Activated CD4-positive, alpha-beta T cell treated with anti-CD3 and anti-CD28 coated beads, Interleukin-2, amount 50 U/mL, for 48 hours (primary cell): ENCODE measurements around the gene UBASH3A.

ENCODE experiments used
- DNase-seq, 2 experiments: peaks; one replicate each; pipeline ENCODE4 v3.0.0-alpha.2; 2020

The UBASH3A gene

DNA sequence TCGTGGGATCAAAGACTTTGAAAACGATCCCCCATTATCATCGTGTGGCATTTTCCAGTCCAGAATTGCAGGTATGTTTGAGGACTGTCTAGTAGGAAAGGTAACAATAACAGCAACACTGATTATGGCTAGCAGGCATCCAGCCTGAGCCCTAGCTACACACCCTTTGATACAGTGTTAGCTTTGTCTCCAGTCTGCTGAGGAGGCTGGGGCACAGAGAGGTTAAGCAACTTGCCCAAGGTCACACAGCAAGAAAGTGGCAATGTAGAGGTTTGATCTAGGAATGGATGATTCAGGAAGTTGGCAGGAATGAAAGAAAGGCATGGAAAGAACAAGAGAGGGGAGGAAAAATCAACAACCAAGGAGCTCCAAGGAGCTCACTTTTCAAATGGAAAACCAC, 31.2 kb downstream of the UBASH3A start:
- no peak for DNase-seq

DNA sequence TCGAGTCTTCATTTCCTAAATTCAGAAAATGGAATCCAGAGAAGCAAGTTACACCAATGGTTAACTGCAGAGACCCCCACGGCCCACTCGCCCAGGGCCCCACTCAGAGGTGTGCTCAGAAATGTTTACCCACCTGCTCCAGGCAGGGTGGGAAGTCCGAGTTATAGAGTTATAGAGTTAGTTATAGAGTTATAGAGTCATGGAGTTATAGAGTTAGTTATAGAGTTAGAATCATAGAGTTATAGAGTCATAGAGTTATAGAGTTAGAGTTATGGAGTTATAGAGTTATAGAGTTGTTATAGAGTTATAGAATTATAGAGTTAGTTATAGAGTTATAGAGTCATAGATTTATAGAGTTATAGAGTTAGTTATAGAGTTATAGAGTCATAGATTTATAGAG, 31.7 kb downstream of the UBASH3A start:
- DNase-seq, result no peak

DNA sequence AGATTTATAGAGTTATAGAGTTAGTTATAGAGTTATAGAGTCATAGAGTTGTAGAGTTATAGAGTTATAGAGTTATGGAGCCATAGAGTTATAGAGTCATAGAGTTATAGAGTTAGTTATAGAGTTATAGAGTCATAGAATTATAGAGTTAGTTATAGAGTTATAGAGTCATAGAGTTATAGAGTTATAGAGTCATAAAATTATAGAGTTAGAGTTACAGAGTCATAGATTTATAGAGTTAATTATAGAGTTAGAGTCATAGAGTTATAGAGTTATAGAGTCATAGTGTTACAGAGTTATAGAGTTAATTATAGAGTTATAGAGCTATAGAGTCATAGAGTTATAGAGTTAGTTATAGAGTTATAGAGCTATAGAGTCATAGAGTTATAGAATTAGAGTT, 32.1 kb downstream of the UBASH3A start:
- DNase-seq, result no peak

DNA sequence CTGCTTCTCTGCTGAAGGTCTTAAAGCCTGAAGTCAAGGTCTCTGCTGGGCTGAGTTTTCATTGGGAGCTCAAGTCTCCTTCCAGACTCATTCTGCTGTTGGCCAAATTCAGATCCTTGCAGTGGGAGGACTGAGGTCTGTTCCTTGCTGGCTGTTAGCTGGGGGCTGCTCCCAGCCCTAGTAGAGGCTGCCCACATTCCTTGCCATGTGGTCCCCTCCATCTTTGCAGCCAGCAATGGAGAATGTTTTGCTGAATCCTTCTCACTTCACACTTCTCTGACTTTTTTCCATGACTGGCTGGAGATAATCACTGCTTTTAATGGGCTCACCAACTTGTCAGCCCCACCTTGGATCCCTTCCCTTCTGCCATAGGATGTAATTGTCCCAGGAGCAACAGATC, 33.2 kb downstream of the UBASH3A start:
- DNase-seq, result no peak

DNA sequence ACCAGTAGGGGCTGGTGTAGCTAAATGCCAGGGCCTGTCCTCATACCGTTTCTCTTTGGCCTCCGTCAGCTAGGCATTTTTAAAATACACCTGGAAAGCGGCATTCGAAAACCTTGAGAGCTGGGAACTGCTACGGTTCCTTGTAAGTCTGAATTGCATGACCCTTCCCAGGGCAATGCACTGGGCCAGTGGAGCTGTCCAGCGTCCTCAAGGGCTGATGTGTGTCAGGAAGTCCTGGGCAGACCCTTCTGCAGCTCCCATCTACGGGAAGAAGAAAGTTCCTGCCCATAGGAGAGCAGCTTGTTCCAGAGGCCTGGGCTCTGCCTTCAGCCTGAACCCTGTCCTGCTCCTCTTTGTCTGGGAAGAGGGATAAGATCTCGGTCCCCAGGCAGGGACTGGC, 34.1 kb downstream of the UBASH3A start:
- DNase-seq, result no peak

DNA sequence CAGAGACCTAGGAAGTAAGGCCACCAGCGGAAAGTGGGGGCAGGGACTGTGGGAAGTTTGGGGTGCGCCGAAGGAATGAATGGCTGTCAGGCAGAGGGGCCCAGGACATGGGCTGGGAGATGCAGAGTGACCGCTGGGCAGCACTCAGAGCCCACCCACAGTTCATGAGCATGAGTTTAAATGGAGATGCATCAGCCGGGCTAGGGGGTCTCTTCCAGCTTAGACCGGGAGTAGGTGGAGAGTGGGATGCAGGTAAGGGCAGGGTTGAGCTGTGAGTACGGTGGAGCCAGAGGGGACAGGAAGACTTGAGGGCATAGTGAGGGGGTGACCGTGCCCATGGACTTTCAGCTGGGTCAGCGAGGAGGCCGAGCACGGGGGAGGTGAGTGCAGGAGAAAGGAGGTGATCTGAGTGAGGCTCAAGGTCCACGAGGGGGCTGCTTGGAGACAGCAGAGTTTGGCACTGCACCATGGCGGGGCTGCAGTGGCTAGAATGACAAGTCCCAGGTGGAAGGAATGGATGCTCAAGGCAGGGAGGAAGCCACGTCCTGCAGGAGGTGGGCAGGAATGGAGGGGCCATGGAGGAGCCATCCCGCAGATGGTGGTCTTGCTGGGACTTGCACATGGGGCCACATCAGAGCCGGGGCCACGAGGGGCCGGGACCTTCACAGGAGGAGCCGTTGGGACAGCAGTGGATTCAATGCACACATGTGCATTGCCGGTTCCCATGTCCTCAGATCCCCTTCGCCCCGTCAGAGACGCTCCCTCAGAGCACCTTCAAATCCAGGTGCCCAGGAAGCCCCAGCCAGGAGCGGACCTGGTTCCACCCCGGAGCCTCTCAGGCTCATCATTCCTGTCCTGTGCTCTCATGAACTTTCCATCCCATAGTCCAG, 34.9 kb downstream of the UBASH3A start:
- DNase-seq, result no peak

DNA sequence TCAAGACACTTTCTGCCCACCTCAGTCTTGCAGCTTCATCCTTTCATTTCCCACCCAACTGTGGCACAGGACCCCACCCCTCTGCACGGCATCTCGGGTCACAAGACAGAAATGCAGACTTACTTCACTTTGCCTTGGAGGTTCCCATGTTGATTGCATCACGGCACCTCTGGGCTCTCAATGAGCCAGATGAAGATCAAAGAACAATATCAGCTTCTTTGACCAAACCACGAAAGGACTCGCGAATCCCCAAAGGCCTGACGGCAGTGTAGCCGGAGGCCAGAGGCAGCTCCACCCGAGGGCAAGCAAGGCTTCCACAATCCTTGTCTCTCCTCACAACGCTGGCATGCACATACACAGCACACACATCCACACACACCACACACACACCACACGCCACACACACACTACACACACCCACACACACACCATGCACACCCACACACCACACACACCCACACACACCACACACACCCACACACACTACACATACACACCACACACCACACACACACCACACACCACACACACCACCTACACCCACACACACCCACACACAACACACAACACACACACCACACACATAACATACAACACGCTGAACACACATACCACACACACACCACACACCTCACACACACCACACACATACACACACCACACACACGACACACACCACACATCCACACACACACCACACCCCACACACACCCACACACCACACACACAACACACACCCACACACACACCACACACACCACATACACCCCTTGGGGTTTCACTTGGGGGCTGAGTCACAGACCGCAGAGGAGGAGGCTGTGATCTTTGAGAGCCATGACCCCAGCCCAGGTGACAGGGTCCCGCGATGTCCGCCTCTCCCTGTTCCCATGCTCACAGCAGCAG, 35.8 kb downstream of the UBASH3A start:
- peak; percentile 48 to 64 for DNase-seq

DNA sequence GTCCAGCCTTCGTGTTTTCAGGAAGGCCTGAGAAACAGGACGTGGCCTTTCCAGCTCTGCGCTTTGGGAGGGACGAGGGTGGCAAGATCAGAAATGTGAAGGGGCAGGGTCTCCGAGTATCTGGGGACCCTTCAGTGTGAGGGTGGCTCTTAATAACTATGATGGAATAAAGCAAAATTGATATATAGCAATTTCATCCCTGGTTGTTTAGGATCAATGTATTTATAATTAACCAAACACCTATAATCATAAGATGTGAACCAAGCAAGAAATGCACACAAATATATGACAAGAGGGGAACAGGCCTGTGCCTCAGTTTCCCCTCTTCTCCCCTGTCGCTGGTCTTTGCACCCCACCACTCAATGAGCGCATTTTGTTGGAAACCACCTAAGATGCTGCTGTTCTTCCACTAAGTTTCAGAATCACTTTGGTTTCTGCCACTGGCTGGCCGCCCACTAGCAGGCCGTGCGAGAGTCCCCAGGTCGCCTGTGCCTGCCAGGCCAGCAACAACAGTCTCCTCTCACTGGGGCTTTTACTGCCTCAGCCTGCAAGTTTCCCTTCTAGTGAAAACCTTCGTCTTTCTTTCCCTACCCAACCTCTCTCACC, 36.6 kb downstream of the UBASH3A start:
- peak; percentile 59 to 69 for DNase-seq

DNA sequence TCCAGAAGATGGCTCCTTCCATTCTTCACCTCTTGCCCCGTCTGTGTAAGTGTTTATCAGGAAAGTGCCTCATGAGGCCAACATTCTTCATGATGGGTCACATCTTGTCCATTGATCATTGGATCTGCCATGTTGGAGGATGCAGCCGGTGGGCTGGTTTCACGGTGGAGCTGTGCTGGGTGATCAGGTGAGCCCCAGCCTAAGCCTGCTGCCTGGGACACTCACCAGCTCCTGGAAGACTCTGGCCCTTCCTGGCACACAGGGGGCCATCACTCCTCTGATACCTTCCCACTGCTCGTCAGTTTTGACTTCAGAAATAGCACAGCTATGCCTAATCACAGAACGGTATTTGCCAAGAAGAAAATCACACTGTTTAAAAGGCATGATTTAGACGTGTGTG, 38.3 kb downstream of the UBASH3A start:
- no peak for DNase-seq

DNA sequence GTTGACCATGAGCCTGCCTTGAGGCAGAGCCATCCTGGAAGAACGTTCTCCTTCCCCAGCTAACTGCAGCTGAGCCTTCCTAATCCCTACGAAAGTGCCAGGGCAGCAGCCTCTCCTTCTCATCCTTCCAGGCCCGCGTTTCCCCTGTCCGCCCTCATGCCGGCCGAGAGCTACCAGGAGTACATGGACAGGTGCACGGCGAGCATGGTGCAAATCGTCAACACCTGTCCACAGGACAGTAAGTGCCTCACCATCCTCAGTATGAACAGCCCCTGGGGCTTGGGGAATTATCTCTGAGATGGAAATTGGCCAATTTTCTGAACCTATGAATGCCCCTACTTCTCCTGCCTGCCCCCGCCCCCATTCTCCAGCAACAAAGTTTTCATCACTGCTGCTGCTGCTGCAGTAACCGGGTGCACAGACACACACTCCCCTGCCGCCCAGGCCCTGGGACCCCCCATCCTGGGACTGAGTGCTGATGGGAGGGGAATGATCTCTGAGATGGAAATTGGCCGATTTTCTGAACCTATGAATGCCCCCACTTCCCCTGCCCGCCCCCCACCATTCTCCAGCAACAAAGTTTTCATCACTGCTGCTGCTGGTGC, 39.6 kb downstream of the UBASH3A start:
- DNase-seq, result no peak

DNA sequence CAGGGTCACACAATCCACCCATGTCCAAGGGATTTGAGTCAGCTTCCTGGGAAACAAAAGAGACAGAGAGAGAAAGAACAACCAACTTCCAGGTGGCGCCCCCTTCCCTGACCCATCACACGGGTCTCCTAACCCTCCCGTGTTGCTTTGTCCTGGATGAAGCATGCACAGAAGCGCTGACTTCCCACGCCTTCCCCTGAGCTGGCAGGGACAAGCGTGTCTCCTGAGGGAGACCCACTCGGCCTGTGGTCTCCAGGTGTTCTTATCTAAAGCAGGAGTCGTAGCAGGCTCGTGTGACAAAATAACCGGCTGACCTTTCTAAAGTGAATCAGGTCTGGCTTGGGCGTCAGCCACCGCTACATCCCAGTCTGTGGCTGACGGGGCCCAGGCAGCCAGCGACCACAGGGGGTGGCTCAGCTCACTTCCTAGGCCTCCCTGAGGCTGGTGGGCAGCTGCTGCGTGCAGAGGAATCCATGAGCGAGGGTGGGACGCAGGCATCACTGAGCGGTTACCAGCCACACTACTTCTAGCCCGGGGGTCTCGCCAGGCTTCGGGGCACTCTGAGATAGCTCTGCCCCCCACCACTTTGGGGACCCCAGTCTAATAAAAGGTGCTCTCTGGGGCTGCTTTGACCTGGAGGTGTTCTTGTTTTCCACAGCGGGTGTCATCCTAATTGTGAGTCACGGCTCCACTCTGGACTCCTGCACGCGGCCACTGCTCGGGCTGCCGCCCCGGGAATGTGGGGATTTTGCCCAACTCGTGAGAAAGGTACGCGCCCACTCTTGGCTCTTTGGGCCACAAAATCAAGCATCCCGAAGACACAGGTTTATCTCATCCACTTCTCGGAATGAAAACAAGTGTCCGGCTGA, 40.4 kb downstream of the UBASH3A start:
- DNase-seq, result no peak

DNA sequence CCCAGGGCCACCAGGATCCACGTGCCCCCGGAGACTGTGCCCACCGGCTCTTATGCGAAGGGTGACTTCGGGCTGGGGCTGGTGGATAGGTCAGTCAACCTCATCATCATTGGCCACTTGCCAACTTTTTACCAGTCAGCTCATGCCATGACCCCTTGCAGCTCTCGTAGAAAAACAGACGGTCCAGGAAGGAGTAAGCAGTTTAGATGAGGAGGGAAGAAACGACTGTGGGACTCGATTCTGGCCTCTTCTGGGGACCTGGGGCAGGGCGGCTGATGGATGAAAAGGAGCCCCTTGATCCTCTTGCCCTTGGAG, 41.0 kb downstream of the UBASH3A start:
- DNase-seq, result no peak

DNA sequence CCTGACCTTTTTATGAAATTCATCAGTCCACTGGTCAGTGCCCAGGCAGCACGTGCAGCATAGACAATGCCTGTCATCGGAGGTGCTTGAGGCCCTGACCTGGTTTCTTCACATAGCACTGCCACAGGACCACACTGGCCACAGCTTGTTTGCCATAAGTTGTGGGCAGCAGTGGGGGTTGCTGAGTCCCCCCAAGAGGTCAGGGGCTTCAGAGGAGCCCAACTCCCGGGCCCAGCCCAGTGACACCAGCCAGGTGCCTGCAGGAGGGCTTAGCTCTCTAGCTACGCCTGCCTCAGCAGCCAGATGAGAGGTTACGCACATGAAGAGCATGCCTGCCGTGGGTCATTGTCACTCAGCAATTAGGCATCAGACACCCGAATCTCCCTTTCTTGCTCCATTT, 41.6 kb downstream of the UBASH3A start:
- DNase-seq, result no peak

DNA sequence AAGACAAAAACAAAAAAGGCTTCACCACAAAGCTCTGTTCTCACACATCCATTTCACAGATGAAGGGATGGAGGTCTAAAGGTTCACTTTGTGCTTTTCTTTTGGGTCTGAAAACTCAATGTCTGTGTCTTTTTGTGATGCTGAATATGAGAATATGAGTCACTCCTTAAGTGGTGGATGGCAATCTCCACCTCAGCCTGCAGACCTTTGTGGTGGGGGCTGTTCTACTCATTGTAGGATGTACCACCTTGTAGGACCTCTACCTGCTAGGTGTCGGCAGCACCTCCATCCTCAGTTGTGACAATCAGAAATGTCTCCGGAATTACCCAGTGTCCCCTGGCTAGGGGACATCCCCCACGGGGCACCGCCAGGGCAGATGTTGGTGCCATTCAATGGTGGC, 42.8 kb downstream of the UBASH3A start:
- DNase-seq, result no peak

DNA sequence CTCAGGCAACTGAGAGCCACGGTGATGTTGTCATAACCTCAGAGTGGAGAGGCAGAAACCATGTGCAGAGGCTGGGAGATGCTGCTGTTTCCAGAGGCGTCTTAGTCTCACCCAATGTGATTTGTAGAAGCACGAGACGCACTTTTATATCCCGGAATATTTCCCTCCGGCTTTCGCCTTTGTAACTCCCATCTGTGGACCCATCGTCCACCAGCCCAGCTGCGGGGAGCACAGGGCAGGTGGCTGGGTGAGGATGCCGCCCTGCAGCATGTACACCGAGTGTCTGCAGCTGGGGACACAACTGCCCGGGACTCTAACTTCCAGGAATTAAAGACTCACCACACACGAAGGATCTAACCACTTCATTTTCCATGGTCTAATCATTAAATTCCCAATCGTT, 43.5 kb downstream of the UBASH3A start:
- no peak for DNase-seq

DNA sequence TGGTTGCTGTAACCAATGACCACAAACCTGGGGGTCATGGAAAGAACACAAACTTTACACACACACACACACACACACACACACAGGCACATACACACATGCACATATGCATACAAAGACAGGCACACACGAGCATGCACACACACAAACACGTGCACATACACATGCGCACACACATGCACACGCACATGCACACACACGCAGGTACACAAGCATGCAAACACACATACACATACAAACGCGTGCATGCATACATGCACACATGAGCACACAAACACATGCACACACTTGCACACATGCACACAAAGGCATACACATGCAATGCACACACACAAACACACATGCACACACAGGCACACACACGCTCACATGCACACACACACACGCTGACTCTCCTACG, 44.0 kb downstream of the UBASH3A start:
- no peak for DNase-seq

DNA sequence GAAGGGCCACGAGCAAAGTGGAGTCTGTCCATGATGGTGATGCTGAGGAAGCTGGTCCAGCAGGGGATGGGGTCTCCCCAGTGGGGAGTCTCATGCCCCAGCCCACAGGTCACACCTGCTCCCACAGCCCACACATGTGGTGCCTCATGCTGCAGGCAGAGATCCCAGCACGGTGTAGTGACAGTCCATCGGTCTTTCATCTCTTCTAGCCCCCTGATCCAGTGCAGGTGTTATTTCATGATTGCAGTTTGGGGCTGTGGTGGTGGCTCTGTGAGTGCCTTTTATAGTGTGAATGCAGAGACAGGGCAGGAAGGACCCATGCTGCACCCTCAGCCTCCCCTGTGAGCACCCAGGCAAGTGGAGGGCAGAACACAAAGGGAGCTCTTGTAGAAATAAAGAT, 45.0 kb downstream of the UBASH3A start:
- DNase-seq, result no peak

DNA sequence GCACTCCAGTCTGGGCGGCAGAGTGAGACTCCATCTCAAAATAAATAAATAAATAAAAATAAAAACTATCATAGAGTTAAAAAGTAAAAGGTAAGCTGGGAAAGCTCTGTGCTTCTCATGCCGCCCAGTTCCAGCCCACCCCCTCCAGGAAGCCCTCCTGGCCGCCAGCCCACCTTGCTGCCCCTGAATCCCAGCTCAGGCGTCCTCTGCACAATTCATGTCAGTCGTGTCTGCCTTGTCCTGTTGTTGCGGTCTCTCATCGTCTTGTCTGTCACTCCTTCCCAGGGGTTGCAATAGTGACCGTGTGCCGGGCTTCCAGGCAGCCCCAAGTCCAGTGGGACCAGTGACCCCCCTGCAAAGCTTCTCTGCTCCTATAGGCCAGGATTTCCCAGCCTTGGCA, 48.2 kb downstream of the UBASH3A start:
- DNase-seq, result no peak

DNA sequence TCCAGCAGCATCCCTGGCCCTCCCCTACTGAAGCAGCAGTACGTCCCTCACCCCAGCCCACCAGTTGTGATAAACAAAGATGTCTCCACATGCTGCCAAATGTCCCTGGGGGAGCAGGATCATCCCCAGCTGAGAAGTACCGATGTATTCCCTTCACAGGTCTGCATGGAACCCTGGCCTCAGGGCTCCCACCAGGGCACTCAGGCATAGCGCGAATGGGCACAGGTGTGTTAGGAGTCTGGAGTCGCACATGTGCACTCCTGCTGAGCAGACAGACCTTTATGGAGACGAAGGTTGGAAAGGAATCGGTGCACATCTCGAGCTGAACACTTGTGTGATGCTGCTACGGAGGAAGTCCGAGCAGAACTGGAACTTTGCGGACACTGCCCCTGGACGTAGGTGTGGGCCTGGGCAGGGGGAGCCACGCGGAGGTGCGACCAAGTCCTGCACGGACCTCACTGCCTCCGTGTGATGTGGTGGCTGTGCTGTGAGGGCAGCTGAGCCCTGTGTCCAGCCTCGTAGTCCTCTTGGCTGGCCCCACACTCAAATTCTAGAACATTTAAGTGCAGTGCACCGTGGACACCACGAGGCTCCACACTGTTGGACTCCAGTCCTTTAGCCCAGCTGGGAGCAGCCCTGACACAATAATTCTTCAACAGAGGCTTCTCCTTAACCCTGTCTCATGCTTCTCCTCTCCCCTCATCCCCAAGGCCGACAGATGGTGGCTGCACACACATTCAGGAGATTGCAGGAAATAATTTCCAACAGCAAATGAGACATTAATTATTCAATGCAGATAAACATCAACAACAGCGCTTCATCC, 48.9 kb downstream of the UBASH3A start:
- no peak for DNase-seq

DNA sequence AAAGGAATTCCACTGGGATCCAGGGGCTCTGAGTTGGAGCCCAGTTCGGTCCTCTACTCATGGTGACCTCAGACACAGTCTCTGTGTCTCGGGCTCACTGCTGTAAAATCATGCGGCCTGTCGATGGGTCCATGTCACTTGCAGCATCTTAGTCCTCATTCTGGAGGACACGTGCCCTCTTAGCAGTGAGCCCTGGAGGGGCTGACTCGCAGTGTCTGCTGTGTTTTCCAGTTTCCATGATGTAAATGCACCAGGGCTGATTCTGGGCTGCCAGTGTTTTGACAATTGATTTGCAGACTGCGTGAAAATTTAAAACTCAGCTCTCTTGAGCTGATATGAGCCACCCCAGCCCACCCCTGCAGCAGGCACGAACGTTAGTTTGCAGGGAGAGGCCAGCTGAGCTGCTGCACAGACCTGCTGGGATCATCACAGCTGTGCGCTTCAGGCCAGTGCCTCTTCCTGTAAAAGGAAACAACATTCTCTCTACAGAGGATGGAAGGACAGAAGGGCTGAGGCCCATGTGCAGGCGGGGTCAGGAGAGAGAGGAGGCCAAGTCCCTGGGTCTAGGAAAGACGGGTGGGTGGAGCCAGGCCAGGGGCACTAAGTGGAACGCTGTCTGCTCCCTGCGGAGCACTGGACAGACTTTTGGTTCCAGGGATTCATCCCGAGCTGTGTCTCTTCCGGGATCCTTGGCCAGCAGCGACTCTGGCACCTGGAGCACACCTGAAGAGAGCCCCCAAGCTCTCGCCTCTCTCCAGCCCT, 49.7 kb downstream of the UBASH3A start:
- DNase-seq, result no peak
